ENCODE results near the gene RBFOX2. TPM values are rescaled to one million over a fixed set of nuclear protein-coding genes. Genes with fewer than 3 reads are reported as not detected.

RBFOX2 gene
- total and polyA plus RNA-seq, 2 of the 13 experiments (the other 11 are each of a cell fraction or from before 2014, with no cell fraction given), result 37.3 to 40.4 TPM

GRCh38 chr22:35987487-35987886 is 41.1 kb downstream of the RBFOX2 start:
- H3K9me3 ChIP-seq (ENCODE audit: low read length), result no peaks in the 10 kb centered on the region
- ATAC-seq, result no peak; the same call in 2 of the 3 replicates
- TF ChIP-seq ZFP36 (IDR thresholded peaks at IDR 0.05; ENCODE audit: borderline replicate concordance, low read depth, low read length, partially characterized antibody), result no peak
- no peak for TF ChIP-seq SIN3A (IDR thresholded peaks at IDR 0.05; ENCODE audit: borderline replicate concordance, low read depth, low read length)
- no peak for TF ChIP-seq GMEB1 (CRISPR knock-in tag; IDR thresholded peaks at IDR 0.05; ENCODE audit: borderline replicate concordance)
- no peak for TF ChIP-seq GABPB1 (CRISPR knock-in tag; IDR thresholded peaks at IDR 0.05)
- TF ChIP-seq ZNF253 (CRISPR knock-in tag; IDR thresholded peaks at IDR 0.05; ENCODE audit: borderline replicate concordance), result no peak
- TF ChIP-seq FOXC1 (CRISPR knock-in tag; IDR thresholded peaks at IDR 0.05; ENCODE audit: borderline replicate concordance), result no peak
- no peak for TF ChIP-seq ZBTB10 (CRISPR knock-in tag; IDR thresholded peaks at IDR 0.05; ENCODE audit: borderline replicate concordance)
- no peak for TF ChIP-seq POGK (CRISPR knock-in tag; conservative IDR thresholded peaks at IDR 0.05)
- no peak for TF ChIP-seq ZNF710 (CRISPR knock-in tag; IDR thresholded peaks at IDR 0.05; ENCODE audit: borderline replicate concordance)
- TF ChIP-seq RXRA (CRISPR knock-in tag; IDR thresholded peaks at IDR 0.05), result no peak
- DNase-seq (ENCODE audit: low spot score), result peak; percentile 15
- WGBS (ENCODE audit: low lambda C conversion rate), result 86% methylated on average over 1 of the region's 1 CpG
- intact Hi-C loops (cut with micrococcal nuclease; ENCODE audit: unreplicated experiment), result no loop called here
- no TSS peak for BruUV-seq (replicated peaks)
- POLR2A ChIA-PET, result interaction anchor here (2.5 kb wide), 1 partner anchor 41 kb away, joined by 12 read pairs; the partner anchor contains the start of gene RBFOX2
- H4K20me1 ChIP-seq (ENCODE audit: insufficient read depth, low read length), result no peaks in the 10 kb centered on the region
- H3K27me3 ChIP-seq (ENCODE audit: control insufficient read depth in 1 of 2, insufficient read depth in 2 of 2, low read length in 2 of 2), result no peaks in the 10 kb centered on the region
- peak overlapping the region; percentile 14 for H3K27ac ChIP-seq (ENCODE audit: extremely low read length, insufficient read depth, low read length)
- H3K4me3 ChIP-seq (replicated peaks in 1 of 3; ENCODE audit: insufficient read depth in 1 of 3, low read depth in 2 of 3, low read length in 3 of 3), result no peak overlapping the region
- in situ Hi-C loops (cut with HindIII; ENCODE audit: extremely low pct_ligation_motif_present, low pct_unique_long_range_greater_than_20kb), result no loop called here
- peak overlapping the region; percentile 14; the same call in 1 of the 2 replicates for H3K4me2 ChIP-seq (ENCODE audit: low read depth, low read length)
- H3K36me3 ChIP-seq (replicated peaks in 1 of 2; ENCODE audit: control insufficient read depth in 1 of 2, insufficient read depth in 2 of 2, low read length in 2 of 2), result no peaks in the 10 kb centered on the region; a peak in 1 of 5 replicates
- no peak overlapping the region for H2AFZ ChIP-seq (ENCODE audit: low read length)
- H3K4me1 ChIP-seq (ENCODE audit: insufficient read depth, low read length), result peaks cover 90% of the 10 kb centered on the region
- no peak overlapping the region for H3K9ac ChIP-seq (ENCODE audit: insufficient read depth, low read depth, low read length)
- no peak for FAIRE-seq
- CTCF ChIA-PET (ENCODE audit: low intra/inter-chr PET ratio, low total read pairs), result no interaction called here
- H3K79me2 ChIP-seq (ENCODE audit: insufficient read depth, low read length), result peaks cover 21% of the 10 kb centered on the region
